Fibroblast of skin of right biceps (primary cell): ENCODE results near the gene TBC1D5.

Experiments used
- DNase-seq: peaks from one replicate; pipeline ENCODE4 v3.0.0-alpha.2; 2013

Gene TBC1D5

DNA sequence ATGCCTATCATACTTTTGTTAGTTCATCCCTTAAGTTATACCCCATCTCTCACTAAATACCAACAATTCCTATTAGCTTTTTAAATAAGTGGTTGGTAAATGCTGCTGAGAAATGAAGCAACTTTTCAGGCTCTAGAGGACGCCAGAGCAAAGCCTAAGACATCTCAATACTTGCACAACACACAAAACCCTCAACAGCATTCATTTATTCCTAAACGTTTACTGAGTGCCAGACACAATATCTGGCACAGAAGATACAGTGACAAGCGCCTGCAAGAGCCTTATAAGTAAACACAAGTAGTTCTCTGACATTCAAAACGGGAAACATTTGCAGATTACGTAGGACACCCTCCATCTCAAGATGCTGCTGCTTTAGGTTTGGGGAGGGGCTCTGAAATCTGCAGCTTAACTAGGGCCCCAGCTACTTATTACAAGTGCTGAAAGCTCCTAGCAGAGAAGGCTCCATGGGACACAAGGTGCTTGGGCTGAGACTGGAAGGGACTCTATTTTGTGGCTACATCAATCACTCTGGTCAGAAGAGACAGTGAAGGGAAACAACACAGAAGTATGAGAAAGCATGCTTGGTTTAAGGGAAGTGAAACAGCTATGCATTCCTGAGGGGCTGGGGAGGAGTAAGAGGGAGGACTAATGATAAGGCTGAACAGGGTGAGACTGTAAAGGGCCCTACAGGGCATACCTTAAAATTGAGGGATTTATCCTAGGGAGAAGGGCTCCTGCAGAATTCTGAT is 546.4 kb downstream of the TBC1D5 start:
- DNase-seq, result peak; percentile 27

DNA sequence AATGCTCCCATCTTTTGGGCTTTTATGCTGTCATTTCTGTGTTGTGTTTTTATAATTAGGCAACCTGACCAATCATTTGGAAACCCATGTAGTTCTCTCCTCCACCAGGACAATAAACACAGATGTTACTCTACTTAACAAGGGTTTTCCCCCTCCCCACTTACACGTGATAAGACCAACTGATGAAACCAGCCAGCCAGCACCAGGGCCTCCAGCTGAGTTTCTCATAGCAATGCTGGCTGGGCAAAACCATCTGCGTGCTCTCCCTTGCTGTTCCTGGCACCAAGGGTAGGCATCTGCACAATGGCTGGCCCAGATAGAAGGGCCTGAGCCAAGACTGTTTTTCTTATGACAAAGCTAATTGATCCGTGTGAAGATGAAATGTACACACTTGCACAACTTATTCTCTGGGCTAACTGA is 547.2 kb downstream of the TBC1D5 start:
- DNase-seq, result no peak

DNA sequence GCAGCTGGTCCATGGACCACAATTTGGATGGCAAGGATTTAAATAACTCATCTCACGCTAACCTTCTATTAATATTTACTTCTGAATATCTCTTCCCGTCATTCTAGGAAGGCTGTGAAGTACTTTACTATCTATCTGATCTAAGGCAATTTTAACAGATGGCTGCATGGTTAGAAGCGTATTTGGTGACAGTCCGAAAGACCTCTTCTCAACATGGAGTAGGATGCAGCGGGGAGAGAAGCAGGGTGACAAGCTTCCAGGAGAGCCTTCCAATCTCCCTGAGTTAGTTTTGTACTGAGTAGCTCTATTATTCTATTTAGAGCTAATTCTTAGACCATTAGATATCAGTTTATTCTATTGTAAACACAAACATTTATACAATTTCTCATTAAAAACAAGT is 548.3 kb downstream of the TBC1D5 start:
- no peak for DNase-seq

DNA sequence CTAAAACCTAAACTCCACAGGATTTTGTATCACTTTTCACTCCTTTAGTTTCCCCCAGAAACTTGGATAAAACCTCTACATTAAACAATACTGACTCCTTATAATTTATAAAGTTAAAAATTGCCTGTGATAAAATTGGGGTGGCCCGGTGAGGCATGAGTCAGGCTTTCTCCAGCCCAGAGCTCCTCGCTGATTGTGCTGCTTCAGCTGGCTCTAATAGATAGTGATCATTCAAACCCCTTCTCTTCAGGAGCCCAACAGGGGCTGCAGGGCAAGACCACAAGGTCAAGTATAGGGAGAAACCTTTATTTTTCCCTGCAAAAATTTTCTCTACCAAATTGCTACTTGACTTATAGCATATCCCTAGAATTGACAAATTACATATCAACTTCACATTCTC is 549.4 kb downstream of the TBC1D5 start:
- no peak for DNase-seq

DNA sequence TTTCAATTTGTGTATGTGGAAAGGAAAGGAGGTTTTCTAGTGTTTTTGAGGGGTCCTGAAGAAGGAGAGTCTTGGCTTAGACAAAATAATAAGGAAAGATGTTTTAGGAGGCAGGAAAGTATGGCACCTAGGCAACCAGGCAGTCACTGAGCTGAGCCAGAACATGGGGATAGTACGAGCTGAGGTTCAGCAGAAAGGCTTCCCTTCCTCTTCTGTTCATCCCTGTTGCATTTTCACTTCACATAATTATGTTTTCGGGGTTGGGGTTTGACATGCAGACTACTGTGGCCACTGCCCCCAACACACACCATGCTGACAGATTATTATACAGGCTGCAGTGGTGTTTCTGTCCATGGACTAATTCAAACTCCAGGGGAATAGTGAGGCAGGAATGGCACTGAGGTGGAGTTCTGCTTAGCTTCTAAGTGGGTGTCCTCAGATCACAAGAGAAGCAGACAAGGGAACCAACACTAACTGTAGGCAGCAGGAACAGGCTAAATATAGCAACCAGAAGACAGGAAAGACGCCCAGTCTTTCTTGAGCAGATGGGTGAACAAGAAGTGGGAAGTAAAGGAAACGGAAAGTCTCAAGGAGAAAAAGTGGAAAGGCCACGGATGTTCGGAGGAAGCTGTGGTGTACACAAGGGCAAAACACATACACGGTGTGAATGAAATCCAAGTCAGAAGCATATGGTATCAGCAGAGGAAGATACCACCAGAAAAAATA is 551.9 kb downstream of the TBC1D5 start:
- no peak for DNase-seq

DNA sequence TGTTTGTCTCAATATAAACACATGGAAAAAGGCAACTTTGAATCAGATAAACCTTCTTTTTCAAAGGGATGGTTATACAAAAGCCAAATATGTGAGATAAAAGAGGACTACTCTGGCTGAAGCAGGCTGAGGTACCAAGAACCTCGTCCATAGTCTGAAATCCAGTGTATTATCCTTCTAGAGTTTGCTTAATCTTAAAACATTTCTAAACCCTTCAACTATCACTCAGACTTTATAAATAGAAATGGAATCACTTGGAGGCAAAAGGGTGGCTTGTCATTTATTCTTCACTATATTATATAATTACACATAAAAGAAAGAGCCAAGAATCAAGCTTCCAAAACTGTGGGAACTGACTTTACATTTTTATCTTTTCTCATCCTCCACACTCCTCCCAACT is 554.1 kb downstream of the TBC1D5 start:
- DNase-seq, result no peak

DNA sequence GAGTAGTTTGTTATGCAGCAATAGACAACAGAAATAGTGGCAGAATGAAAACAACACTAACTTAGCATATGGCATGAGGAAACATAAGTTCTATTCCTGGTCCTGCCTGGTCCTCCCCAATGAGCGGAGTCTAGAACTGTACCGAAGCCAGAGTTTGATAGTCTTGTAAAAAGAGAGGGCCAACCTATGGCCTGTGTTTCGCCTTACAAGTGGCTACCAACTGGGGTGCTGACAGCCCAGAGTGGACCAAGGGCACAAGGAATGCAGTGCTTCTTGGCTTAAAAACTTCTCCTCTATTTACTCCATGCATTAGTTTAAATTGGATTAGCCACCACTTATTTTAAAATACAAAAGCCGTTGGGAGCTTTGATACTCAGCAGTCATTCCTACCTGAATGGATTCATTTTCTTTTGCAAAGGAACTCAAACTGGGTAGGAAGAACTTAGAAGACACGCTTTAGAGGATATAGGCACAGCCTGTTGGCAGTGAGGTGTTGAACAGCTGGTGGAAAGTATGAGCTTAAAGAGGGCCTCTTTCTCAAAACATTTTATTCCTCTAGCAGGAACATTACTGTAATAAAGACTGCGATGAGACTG is 554.7 kb downstream of the TBC1D5 start:
- no peak for DNase-seq

DNA sequence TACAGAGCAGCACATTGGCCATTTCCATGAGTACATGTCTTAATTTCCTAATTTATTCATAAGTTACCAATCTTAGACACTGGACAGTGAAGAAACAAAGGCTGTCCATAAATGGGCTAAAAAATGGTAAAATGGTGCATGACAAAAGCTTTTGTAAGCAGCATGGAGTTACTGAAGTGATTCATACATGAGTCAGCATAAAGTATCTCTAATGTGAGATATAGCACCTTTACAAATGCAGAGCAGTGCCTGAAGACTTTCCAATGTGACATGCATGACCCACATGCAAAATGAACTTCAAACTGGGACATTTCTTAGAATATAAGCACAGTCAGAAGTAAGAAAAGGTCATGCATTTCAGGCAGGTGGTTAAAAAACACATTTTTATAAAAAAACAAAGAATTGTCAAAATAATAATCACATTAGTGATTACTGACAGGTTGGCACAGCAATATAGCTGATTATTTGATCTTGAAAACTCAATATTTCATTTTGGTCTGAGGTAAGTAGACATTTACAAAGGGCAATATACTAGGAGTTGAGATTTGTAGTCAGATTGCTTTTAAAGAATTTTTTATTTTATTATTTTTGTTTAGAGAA is 558.4 kb downstream of the TBC1D5 start:
- peak; percentile 64 for DNase-seq

DNA sequence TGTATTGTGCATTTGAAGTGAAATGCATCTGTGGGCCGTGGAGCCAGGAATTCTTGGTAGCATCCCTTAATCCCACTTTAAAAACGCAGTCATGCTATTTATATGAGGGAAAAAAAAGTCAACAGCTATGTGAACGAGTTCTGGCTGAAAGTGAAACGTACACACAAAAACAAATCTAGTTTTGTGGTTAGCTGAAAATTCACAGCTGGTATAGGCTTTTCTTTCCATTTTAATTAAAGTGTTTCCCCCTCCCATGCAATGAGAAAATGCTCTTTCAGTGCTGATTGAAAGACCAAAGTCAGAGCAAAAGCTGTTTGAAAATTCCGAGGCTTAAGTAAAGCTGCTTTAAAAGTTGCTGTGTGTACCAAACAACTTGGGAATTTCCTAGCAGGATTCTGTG is 560.3 kb downstream of the TBC1D5 start:
- DNase-seq, result no peak

DNA sequence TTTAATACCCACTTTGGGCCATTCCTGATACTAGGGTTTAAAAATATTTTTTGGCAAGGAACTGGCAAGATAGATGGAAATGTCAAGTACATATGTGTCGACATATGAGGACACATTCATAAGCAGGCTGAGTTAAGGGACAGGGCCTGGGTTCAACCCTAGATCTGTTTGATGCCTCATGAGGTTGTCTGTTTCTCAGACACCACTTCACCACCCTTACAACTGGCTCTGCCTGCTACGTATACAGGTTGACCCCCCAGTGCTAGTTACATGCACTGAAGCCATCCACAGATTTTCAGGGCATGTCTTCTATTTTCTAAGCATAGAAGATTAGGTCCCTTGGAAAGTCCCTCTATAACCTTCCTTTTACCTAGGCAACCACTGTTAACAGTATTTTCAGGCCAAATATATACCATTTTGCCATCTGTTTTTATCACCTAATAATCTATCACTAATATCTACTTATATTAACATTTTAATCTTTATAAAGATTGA is 561.0 kb downstream of the TBC1D5 start:
- no peak for DNase-seq

DNA sequence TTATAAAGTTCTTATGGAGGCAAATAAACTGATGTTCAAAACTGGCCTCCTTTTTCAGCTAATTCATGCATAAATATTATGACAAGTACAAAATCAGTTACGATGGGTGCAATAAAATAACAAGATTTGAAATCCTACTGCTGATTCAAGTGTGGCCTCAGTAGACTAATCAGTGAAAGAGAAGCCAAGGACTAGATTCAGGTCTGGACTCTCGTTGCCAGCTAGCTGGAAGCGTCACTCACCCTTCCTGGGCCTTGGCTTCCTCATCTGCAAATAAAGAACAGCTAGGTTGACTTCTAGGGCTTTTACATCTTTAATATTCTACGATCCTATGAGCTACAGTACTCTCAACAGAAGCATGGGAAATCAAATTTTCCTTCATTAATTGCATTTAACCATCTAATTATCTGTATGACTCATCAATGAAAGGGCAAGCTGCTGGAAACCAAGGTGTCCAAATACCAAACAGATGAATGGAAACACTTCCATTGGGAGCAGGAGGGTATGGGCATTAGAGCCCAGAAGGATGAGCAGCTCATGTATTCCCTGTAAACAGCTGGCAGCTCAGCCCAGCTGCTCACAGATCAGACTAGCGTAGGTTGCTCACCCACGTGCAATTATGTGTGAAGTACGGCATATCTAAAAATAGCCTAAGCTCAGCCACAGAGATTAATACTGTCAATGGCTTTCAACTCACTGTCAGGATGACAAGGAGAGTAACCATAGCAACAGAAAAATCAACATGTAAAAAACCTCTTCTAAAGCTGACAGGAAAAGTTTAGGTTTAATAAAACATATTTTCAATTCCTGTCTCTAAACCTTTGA is 562.8 kb downstream of the TBC1D5 start:
- peak; percentile 72 for DNase-seq

DNA sequence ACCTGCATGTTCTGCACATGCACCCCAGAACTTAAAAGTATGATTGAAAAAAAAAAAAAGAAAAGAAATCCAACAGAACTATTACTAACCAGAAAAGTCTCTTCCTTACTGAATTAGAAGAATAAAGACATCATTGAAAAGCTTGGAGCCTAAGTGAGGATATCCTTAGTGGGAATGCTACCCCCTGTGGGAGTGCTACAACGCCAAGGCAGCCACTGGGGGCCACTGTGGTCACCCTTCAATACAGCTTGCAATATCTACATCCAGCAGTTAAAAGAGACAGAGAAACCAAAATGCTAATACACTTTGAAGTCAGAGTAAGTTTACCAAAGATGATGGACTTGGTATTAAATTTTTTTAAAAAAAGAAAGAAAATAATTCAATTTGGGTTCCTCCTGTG is 565.7 kb downstream of the TBC1D5 start:
- no peak for DNase-seq

DNA sequence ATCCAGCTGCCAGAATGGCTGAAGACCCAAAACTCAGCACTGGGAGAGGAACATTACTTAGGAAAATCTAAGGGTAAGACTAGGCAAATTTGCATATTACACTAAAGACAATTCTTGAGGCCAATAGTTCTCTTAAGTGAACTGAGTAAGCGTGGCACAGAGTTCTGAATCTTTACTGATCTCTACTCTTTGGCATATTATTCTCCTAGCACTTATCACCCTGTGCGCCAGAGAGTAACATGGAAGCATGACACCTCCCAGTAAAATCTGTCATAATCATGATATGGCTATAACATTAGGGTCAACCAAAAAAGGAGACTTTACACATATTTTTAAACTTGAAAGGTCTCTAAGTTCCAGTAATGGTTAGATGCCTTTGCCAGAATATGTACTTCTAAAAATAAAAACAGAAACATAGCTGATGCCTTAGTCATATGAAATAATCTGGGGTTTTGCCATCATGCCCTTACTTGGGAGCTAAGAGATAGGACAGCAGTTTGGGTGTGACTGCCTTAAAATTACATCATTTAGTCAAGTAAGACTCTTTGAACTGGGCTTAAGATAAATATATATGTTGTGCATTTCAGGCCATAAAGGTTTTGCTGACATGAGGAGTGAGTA is 567.1 kb downstream of the TBC1D5 start:
- DNase-seq, result peak; percentile 93

DNA sequence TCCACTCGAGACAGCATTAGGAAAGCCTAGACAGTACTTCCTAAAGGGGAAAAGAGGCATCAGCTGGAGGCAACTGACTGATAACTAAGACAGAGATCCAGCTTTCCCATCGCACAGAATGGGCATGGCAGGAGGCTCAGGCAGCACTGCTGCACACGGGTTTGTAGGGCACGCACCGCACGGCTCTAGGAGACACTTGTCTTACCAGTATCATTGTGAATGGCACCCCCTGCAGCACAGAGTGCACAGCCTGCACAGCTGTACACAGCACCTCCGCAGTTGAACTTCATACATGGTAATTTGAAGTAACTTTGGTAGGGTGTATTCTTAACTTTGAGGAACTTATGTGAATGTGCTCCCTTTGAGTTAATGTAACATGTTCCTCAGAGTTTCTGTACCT is 576.1 kb downstream of the TBC1D5 start:
- DNase-seq, result no peak

DNA sequence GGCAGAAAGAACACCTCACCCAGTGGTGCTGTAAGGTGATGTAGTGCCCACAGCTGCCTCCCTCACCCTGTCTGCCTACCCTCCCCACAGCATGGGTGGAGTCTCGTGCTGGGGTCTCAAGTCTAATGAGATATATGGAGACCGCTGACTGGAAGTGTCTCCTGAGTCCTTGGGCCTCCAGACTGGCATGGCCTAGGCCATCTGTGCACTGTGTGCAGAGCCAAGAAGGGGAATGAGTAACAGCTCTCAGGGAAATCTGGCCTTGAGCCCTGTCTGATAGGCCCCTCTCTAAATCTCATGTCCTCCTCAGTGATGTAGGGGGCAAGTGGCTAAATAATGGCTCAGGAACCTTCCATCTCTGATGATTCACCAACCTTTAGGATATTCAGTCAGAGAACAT is 580.3 kb downstream of the TBC1D5 start:
- DNase-seq, result no peak

DNA sequence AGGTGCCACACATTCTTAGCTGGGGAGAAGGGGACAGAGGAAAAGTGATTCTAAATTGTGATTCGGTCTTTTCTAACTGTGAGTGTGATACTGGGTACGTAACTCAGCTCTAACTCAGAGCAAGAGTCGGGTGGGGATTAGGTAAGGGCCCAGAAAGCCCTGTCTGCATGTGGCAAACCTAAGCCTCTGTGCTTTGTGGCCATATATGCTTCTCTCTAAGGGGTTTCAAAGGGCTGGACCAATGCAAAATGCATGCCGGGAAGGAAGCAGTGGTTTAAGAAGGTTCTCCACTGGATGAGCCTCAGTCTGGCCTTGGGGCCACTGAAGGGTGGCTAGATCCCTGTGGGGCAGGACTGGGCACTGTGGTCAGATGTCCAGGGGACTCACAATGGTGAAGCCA is 581.8 kb downstream of the TBC1D5 start:
- DNase-seq, result no peak

DNA sequence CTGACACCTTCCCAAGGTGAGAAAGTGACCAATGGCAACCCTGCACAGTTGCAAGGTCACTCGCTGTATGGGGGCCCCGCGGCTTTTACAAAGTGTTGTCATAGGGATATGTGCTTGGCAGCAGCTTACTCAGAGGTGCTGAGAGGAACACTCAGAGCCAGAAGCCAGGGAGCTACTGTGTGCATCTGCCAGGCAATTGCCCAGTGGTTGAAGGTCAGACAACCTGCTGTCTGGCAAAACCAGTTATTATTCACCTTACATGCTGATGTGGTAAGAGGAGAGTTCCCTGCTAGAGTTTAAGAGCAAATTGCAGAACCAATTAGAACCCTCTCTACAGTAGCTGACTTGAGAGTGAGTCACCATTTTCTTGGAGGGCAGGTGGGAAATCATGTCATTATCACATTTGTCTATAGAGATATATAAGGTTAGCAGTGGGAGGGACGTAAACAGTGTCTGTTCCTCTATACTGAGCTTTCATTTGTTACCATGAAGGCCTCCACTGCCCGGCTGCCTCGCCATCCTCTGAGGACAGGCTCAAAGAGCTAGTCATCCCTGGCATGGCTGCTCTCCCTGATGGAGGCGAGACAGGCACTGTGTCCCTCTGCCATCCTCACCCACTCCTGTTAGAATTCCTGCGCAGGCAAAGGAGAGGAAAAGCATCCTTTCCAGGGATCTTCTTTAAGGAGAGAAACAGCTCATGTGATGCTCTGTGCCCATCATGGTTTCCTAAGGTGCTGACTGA is 583.3 kb downstream of the TBC1D5 start:
- peak; percentile 18 for DNase-seq

DNA sequence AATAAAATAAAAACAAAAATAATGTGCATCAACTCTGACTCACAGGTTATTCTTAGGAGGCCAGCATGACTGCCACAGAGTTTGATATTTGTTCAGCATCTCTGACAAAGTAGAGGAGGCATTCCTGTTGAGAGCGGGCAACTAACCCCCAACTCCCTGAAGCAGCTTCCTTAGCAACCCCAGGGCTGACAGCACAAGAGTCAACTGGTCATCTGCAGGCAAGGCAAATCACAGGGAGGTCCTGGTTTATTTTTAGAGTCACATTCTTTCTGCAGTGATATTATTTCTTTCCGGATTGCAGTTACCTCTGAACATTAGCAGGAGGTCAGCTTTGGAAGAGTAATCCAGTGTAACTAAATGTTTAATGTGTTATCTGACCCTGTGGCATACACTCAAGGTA is 584.7 kb downstream of the TBC1D5 start:
- peak; percentile 75 for DNase-seq

DNA sequence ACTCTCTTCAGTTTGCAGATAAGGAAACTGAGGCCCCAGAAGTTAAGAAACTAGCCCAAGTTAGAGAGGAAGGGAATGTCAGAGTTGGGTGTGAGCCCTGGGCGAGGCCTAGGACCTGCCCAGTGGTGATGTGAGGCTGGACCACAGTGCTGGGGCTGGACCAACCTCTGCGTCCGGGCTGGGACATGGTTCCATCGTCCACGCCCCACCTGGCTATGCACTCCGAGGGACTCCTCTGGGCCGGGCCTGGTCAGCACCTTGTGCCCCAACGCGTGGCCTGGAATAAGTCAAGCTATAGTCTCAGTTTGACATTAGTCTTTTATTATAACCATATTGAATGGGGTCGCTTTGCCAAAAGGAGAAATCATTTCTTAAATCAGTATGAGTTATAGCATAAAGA is 585.6 kb downstream of the TBC1D5 start:
- DNase-seq, result no peak

DNA sequence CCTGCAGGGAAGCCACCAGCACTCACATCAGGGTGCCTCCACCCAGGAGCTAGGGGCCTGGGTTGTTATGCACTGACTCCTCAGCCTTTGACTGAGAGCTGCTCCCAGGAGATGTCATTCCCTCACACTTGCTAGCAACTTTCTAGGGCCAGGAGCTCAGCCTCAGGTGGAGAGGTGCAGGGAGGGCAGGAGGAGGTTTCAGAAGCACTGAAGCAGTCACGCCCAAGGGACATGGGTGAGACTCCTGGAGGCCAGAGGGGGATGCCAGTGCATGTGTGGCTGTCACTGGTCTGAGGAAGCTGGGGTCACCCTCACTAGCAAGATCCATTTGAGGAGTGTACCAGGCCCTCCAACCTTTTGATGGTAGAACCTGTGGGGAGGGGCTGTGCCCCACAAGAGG is 586.5 kb downstream of the TBC1D5 start:
- DNase-seq, result no peak

DNA sequence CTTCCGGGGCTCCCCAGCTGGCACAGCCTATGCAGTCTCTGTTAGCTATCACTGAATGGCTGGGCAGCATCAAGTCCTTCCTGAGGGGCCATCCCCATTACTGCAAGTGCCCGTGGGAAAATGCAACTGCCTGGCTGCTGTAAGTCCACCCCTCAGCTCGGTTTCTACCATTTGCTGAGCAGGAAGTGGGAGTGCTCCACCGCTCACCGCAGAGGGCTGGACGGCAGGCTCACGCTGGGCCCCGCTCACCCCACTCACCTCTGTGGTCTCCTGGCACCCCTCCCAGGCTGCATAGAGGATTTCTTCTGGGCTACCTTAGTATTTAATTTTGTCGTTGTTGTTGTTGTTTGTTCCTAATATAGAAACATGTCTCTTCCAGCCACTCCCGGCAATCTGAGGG is 587.5 kb downstream of the TBC1D5 start:
- DNase-seq, result no peak

DNA sequence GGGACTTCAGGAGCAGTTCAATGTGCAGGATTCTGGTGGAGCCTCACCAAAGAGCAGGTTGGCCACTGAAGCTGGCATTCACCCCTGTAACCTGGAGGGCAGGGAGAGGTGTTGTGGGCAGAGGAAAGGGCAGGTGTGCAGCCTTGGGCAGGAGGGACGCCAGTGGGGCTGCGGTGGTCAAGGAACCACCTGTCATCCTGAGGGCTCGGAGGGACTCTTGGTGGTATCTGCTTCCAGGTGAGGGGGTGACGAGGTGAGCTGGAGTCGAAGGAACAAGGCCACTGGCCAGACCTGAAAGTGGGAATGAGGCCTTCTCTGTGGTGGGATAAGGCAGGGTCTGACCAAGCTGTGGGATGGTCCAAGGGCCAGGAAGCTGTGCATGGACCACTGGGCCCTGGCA is 588.2 kb downstream of the TBC1D5 start:
- no peak for DNase-seq
